Measurements from ENCODE around the gene ERCC1.
"Not testable (repeated sequence)": the region's sequence is repeated elsewhere in the genome, so short reads cannot be mapped to it uniquely, and the experiment has no call there.

The ERCC1 gene

DNA sequence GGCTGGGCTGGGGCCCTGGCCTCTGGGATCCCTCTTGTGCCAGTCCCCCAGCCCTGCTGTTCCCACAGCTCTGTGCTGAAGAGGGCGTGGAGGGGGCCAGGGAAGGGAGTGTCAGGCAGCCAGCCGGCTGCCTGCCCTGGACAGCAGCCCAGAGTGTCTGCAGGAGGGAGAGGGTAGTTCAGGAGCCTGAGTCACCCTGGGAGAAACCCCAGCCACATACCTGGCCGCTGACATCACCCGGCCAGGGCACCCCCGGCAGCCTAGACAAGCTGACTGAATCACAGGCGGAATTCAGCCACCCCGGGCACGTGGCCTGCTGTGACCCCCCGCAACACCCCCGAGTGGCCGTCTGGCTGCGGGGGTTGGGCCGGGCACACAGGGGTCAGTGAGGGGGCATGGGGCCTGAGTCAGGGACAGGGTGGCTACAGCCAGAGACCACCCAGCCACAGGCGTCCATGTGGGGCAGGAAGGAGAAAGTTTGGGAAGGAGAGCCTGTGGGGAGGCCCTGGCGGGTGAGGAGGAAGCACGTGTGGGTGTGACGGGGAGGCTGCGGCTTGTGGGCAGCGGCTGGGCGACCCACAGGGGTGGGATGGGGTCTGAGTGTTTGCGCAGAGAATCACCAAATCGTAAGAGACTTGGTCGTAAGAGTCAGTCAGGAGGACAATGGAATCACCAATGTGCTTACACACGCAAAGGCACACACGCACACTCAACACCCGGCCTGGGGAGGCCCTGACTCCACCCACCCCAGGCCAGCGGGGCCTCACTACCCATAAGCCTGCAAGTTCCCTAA lies 32.2 kb upstream of the ERCC1 start:
- DNase-seq (ENCODE audit: low spot score) = peak; percentile 90

DNA sequence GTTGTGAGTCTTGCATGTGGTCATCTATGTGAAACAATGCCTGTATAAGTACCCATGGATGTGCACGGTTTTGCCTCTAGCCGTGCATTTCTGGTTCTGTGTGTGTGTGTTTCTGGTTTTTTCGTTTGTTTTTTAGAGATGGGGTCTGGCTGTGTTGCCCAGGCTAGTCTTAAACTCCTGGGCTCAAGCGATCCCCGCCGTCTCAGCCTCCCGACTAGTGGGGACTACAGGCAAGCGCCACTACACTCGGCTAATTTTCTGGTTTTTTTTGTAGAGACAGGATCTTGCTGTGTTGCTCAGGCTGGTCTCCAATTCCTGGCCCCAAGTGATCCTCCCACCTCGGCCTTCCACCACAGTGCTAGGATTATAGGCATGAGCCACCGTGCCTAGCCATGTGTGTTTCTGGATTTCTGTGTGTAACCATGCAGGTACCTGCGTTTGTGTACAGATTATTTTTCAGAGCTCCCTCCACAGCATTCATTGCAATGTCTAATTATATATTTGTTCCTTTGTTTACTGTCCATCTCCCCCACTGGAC lies 28.2 kb upstream of the ERCC1 start:
- DNase-seq (ENCODE audit: low spot score) = no peak

DNA sequence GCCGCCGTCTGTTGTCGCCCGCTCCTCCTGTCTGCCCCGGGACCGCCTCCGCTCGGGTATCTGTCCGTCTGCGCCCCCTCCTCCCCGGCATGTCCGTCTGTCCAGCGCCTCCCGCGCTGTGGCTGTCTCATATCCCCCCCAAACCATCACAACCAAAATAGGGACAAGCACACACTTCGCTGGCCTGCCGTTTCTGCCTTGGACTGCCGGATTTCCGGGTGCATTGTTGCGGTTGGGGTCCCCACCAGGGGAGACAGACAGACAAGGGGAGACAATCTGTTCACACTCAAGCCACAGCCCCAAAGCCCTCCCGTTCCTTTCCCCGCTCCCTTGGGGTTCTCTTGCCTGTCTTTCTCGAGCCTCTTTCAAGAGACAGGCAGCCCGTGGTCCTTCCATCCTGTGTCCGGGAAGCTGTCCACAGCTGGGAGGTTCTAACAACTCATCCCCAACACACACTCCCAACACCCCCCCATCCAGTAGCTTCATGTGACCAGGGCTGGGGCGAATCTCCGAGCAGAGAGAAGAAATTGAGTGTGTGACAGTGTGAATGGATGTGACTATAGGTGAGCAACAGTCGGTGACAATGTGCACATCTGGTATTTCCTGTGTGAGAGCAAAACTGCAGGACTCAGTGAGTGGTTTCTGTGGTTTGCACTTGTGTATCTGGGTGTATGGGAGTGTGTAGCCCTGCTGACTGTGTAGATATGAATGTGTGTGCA lies 27.6 kb upstream of the ERCC1 start:
- peak; percentile 77 for DNase-seq (ENCODE audit: low spot score)

DNA sequence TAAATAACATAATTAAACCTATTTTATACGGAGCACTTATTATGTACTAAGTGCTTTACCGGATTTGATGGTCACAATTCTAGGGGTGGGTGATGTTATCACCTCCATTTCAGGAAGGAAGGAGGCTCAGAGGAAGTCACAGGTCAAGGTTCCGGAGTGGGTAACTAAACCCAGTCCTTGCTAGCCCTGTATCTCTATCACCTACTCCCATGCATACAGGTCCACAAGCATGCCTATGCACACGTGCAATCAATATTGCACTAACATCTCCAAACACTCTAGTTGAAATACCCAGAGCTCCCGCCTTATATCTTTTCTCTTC lies 26.3 kb upstream of the ERCC1 start:
- DNase-seq (ENCODE audit: low spot score) = no peak

DNA sequence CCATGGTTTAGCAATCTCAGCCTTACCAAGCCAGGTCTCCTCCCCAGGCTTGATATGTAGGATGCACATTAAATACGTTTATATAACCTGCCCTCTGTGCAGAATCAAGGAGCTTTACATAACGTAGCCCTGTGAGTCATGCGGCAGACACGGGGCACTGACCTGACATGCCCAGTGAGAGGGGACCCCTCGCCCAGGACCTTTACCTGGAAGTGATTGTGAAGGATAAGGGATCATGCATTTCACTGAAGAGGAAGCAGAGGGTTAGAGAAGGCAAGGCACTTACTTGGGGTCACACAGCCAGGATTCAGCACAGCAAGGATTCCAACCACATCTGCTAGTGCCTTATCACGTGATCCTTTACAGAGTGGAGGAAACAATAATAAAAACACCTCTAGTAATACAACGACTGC lies 25.2 kb upstream of the ERCC1 start:
- peak; percentile 64 for DNase-seq (ENCODE audit: low spot score)

DNA sequence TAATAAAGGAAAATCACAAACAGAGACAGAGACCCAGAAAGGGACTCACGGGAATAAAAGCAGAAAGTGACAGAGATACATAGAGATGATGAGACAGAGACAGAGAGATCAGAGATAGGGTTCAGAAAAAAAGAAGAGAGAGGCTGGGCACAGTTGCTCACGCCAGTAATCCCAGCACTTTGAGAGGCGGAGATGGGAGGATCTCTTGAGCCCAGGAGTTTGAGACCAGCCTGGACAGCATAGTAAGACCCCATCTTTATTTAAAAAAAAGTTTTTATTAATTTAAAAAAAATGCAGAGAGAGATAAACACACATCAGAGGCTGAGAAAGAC lies 24.7 kb upstream of the ERCC1 start:
- DNase-seq (ENCODE audit: low spot score) = no peak

DNA sequence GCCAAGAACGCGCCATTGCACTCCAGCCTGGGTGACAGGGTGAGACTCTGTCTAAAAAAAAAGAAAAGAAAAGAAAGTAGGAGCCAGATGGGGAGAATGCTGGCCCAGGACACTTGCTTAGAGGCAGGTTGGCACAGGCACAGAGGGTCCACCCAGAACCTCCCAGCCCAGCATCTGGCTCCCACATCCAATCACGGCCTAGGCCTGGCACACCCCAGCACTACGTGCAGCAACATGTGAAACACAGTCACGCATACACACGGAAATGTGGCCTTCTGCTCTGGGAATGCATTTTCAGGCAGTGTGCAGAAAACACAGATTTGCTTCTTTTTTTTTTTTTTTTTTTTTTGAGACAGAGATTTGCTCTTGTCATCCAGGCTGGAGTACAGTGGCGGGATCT lies 23.2 kb upstream of the ERCC1 start:
- no peak for DNase-seq (ENCODE audit: low spot score)

DNA sequence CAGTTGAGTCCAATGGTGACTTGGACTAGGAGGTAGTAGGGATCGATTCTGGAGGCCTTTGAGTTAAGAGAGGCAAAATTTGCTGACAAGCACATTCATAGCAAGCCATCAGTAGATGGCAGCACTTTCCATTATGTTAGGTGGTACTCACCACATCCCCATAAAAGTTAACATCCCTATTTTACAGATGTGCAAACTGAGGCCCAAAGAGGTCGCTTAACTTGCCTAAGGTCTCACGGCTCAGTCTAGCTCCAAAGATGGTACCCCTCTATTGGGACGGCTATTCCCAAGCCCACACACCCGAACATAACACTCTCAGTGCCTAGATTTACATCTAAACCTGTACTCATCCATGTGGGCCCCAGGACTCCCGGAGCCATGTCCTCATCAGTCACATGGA lies 22.6 kb upstream of the ERCC1 start:
- no peak for DNase-seq (ENCODE audit: low spot score)

DNA sequence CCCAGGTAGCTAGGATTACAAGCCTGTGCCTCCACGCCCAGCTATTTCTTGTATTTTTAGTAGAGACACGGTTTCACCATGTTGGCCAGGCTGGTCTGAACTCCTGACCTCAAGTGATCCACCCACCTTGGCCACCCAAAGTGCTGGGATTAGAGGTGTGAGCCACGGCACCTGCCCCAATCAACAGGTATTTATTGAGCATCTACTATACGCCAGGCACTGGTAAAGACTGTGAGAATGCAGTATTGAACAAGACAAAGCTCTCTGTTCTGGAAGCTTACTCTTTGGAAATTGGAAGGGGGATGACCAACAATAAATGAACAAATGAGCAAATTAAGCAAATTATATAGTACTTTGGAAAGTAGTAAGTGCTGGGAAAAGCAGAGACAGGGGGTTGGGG lies 21.4 kb upstream of the ERCC1 start:
- no peak for DNase-seq (ENCODE audit: low spot score)

DNA sequence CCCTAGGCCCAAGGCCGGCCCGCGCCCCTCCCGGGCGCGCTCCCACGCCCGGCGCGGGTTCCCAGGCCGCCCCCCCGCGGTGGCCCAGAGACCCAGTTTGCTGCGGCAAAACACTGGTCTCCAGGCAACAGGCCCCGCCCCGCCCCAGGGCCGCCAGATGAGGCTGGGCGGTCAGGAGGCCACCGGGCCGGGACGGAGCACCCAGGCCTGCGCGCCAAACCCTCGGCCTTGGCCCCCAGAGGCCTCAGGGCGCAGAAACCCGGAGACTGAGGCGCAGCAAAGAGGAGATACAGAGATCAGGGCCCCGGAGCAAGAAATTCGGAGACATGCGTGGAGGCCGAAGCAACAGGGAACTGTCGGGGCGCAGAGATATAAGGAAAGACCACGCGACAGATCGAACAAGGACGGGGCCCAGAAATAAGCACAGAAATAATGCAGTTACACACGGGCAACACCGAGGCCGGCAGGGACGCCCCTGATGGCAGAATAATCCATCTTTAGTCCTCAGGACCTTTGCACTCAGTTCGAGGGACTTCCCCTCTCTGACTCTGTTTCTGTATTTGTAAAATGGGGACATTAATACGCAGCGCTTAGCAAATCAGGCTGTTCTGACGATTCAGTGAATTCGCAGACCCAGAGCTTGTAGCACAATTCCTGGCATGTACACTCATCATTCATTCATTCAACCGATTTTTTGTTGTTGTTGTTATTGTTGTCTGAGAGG lies 20.8 kb upstream of the ERCC1 start:
- DNase-seq (ENCODE audit: low spot score) = peak; percentile 96

DNA sequence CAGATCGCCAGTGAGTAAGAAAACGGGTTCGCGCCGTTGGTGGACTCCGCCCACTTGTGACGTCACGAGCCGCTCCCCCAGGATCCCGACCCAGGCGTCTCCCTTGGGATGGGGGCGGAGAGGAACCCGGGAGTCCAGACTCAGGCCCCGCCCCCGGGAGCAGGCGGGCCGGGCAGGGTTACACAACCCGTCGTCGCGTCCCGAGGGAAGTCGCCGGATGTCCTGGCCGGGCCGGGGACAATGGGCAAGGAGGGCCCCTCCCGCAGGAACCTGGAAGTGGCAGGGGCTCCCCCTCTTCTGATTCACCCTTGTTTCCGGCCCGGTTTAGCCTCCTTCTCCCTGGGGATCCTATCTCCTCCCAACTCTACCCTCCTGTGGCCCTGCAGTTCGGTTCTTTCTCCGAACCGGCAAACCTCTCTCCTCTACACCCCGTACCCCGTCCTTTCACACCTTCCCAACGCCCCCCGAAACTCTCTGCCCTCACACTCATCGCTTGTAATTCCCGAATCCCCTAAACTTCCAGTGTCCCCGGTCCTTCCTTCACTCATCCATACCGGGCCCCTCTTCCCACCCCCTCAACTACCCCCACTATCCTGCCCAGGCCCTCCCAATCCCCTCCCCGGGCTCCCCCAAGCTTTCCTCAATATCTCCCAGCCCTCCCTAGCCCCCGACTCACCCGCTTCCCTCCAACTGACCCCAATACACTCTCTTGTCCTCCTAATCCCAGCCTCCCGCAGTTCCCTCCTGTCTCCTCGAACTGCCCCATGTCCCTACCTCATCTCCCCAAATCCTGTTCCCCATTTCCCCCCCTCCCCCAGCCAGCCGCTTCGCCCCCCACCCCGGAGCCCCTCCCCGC lies 20.0 kb upstream of the ERCC1 start:
- peak; percentile 90 for DNase-seq (ENCODE audit: low spot score)

DNA sequence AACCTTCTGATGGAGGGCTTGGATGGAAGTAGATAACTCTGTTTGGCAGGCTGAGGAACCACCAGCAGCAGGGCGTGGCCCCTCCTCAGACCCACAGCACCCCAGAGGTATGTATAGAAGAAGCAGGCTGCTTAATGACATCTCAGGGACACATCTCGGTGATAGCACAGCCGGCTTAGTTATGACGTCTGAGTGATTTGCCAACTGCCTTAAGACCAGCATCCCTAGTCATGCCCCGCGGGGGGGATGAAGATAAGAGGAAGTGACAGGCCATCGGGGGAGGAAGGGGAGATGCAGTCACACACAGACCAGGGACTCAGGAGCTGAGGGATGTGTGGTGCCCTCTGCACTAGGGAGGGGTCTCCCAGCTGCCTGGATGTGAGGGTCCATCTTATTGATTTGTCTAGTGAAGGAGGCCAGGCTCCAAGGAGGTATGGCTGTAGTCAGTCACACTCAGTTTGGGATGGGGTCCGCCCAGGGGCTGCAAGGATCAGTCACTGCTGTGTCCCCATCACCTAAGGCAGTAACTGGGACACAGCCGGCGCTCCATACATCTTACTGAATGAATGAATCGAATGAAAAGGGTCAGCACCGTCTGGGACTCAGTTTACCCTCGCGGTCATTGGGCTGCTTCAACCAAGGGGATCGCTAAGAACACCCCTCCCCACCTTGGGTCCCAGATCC lies 19.2 kb upstream of the ERCC1 start:
- DNase-seq (ENCODE audit: low spot score) = no peak

DNA sequence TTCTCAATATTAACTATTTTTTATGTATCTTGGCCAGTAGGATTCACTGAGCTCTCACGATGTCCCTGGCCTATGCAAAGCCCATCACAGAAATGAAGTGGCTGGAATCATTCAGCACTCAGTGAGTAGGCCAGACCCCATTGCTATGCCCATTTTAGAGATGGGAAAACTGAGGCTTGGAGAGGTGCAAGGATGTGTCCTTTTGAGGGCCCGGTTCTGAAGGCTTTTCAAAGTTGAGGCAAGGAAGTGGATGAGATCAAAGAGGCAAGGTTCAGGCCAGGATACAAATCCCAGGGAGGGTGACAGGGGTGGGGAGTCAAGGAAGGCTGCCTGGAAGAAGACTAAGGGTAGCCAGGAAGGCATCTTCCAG lies 18.7 kb upstream of the ERCC1 start:
- DNase-seq (ENCODE audit: low spot score) = no peak

DNA sequence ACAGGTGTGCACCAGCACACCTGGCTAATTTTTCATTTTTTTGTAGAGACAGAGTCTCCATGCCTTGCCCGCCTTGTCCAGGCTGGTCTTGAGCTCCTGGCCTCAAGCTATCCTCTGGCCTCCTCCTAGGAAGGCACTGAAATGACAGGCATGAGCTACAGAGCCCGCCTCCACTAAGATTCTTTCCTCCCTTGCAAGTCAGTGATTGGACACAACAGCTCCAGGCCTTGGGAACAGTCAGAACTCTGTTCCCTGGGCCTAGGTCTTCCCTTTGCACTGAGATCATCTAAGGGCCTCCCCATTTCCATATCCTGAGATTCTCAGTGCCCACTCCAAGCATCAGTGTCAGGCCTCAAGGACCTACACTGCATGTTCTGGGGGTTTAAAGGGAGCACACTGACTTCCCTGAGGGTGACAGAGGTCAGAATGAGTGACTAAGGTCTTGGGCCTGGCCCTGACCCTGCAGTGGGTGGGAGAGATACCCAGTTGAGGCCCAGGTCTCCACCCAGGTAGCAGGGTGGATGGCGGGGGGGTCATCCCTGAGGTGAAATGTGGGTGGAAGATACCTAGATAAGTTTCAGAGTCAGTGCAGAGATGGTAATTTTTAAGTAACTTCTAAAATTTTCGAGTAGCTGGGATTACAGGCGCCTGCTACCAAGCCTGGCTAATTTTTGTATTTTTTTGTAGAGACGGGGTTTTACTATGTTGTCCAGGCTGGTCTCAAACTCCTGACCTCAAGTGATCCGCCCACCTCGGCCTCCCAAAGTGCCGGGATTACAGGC lies 17.3 kb upstream of the ERCC1 start:
- no peak for DNase-seq (ENCODE audit: low spot score)

DNA sequence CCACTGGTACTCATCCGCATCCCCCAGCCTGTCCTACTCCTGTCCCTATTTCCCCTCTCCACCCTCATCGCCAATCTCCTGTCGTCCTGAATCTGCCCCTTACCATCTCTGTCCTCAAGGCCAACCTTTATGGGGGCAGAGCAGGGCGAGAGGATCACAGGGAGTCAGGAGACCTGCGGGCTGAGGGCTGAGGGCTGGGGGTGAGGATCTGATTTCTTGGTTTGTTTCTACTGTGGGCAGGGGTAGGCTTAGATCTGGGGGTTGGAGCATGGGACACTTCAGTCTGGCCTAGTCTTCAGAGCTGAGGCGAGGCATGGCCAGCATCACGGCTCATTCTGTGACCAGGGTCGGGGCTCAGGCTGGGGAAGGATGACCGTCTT lies 16.5 kb upstream of the ERCC1 start:
- DNase-seq (ENCODE audit: low spot score) = no peak

DNA sequence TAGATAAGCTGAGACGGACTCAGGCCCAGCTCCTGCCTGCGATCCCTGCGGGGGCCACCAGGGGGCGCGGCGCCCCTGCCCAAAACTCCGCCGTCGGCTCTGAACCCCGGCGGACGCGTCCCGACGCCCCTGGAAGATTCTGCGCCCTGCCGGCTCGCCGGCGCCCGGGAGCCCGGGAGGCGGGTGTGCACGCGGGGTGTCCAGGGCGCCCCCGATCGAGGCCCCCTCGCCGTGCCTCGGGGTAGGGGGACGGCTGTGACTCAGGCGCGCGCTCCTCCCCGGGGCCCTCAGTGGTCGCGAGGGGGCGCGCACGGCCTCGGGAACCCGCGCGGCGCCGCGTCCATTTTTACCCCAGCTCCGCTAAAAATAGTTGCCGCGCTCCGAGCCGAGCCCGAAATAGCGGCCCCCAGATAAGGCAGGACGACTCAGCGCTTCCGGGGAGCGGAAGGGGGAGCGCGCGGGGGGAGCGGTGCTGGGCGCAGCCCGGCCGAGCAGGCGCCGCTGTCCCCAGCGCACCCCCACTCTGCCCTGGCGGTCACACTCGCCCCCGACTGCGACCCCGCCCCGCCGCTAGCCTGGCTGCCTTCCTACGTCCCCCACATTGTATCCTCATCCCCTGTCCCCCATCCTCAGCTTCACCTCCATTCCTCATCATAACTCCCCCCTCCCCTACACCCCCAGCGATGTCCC lies 16.0 kb upstream of the ERCC1 start:
- DNase-seq (ENCODE audit: low spot score) = peak; percentile 90

DNA sequence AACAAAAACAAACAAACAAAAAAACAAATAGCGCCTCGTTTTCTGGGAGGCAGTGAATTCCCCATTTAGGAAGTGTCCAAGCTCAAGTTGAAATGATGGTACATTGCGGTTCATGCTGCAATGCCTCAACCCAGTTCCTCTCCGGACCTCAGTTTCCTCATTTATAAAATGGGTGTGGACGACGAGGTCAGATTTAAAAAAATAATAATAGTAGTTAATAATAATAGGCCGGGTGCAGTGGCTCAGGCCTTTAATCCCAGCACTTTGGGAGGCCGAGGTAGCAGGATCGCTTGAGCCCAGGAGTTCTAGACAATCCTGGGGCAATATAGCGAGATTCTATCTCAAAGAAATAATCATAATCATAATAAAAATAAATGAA lies 15.5 kb upstream of the ERCC1 start:
- DNase-seq (ENCODE audit: low spot score) = no peak

DNA sequence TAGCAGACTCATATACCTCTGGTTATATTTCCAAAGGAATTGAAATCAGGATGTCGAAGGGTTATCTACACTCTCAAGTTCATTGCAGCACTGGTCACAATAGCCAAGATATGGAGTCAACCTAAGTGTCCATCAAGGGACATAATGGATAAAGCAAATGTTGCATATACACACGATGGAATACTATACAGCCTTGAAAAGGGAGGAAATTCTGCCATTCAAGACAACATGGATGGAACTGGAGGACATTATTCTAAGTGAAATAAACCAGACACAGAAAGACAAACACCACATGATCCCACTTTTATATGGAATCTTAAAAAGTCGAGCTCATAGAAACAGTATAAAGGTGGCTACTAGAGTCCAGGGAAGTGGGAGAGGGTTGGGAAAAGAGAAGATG lies 13.6 kb upstream of the ERCC1 start:
- DNase-seq (ENCODE audit: low spot score) = no peak

DNA sequence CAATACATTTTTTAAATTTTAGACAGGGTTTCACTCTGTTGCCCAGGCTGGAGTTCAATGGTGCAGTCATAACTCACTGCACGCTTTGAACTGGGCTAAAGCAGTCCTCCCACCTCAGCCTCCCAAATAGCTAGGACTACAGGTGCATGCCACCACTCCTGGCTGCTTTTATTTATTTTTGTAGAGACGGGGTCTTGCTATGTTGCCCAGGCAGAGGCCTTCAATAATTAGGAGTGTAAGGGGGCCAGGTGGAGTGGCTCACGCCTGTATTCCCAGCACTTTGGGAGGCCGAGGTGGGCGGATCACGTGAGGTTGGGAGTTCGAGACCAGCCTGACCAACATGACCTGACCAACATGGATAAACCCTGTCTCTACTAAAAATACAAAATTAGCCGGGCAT lies 8.8 kb upstream of the ERCC1 start:
- not testable (repeated sequence) for DNase-seq (ENCODE audit: low spot score)

DNA sequence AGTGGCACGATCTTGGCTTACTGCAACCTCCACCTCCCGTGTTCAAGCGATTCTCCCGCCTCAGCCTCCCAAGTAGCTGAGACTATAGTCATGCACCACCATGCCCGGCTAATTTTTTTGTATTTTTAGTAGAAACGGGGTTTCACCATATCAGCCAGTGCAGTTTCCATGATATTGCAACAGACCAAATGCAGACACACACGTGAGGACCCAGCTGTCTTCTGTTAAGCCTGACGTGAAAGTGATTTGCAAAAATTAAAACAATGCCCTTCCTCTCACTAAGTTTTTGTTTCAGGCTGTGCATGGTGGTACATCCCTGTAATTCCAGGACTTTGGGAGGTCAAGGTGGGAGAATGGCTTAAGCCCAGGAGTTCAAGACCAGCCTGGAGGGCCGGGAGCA lies 7.3 kb upstream of the ERCC1 start:
- DNase-seq (ENCODE audit: low spot score) = not testable (repeated sequence)

All from left forelimb (tissue), 1 donor.